CD4-positive, CD25-positive, alpha-beta regulatory T cell (primary cell): ENCODE data around the gene CDH13. TPM values are rescaled to one million over a fixed set of nuclear protein-coding genes. Genes with fewer than 3 reads are reported as not detected.

Experiments
- ATAC-seq, 2 donors: fragments of 150-1000 bp; cut with Tn5 transposase; one replicate each; pipeline ENCODE4 v1.10.0; 2021; ENCODE audit warnings: low read depth in 2 of 2, moderate number of reproducible peaks in 2 of 2, moderate library complexity in 1 of 2
- DNase-seq, 3 donors: peaks; one replicate each; pipeline versions ENCODE4 v3.0.0 to v3.0.0-alpha.2; 2012 to 2022; ENCODE audit warnings: mixed read lengths in 1 of 3
- H3K27ac ChIP-seq: one replicate; pipeline ENCODE4 v1.7.0; 2013; ENCODE audit warnings: mild to moderate bottlenecking, low read length; ENCODE audit not compliant: insufficient read depth, poor library complexity, severe bottlenecking
- H3K27me3 ChIP-seq: one replicate; pipeline ENCODE4 v1.7.0; 2013; ENCODE audit warnings: low read length; ENCODE audit not compliant: control insufficient read depth, insufficient read depth
- H3K36me3 ChIP-seq: one replicate; pipeline ENCODE4 v1.7.0; 2013; ENCODE audit warnings: mild to moderate bottlenecking, low read length, moderate library complexity; ENCODE audit not compliant: control insufficient read depth, insufficient read depth
- H3K4me1 ChIP-seq: 2 replicates; pipeline ENCODE4 v1.7.0; 2013; ENCODE audit warnings: mild to moderate bottlenecking, low read length; ENCODE audit not compliant: insufficient read depth, control insufficient read depth, poor library complexity, severe bottlenecking
- H3K4me3 ChIP-seq: one replicate; pipeline ENCODE4 v1.7.0; 2013; ENCODE audit warnings: low read depth, mild to moderate bottlenecking, low read length, moderate library complexity
- H3K9me3 ChIP-seq, 2 experiments: 1 replicate in 1 of 2; 2 replicates in 1 of 2; pipeline ENCODE4 v1.7.0; 2013; ENCODE audit warnings: low read length in 2 of 2, mild to moderate bottlenecking in 1 of 2, moderate library complexity in 1 of 2; ENCODE audit not compliant: control insufficient read depth in 2 of 2
- H3K27ac Mint-ChIP-seq, 3 donors: one replicate each; pipeline ENCODE4 v1.8.0; 2020 to 2022; ENCODE audit warnings: mild to moderate bottlenecking in 3 of 3, mixed read lengths in 3 of 3, moderate library complexity in 2 of 3
- H3K27me3 Mint-ChIP-seq: one replicate; pipeline ENCODE4 v1.8.0; 2022; ENCODE audit warnings: mild to moderate bottlenecking, mixed read lengths
- H3K36me3 Mint-ChIP-seq: one replicate; pipeline ENCODE4 v1.8.0; 2020; ENCODE audit warnings: mixed read lengths
- H3K4me1 Mint-ChIP-seq, 4 donors: one replicate each; pipeline ENCODE4 v1.8.0; 2020 to 2022; ENCODE audit warnings: mixed read lengths in 4 of 4, mild to moderate bottlenecking in 1 of 4
- H3K4me3 Mint-ChIP-seq, 4 donors: one replicate each; pipeline ENCODE4 v1.8.0; 2020 to 2022; ENCODE audit warnings: mild to moderate bottlenecking in 4 of 4, mixed read lengths in 4 of 4, moderate library complexity in 3 of 4
- H3K9me3 Mint-ChIP-seq, 7 donors: one replicate each; pipeline ENCODE4 v1.8.0; 2020 to 2022; ENCODE audit warnings: mixed read lengths in 7 of 7, mild to moderate bottlenecking in 3 of 7, moderate library complexity in 2 of 7
- polyA plus RNA-seq, 4 donors: library from polyadenylated mRNA; unstranded; fragments of 300-500 nt; fragmentation: Illumina TruSeq; gene quantifications; one replicate each; pipeline ENCODE4 v1.2.3, GENCODE V29; 2021
- total RNA-seq: library from RNA; stranded (reverse); gene quantifications from one replicate; pipeline ENCODE4 v1.2.3, GENCODE V29; 2022

Gene CDH13
- total and polyA plus RNA-seq, 5 donors from 2014 or later, result not detected

- H3K9me3 Mint-ChIP-seq, result peaks cover 0 to 2% (median 0%) of the 10 kb centered on the region in 7 donors
- no peak overlapping the region for H3K27ac ChIP-seq
Observed at GRCh38 chr16:83238949-83239691, 612.4 kb downstream of the CDH13 start.

GRCh38 chr16:83244057-83244456 is 617.3 kb downstream of the CDH13 start:
- Mint-ChIP-seq H3K27me3 (no peaks in the 10 kb centered on the region), H3K36me3 (no peaks in the 10 kb centered on the region), H3K4me1 (peaks cover 0 to 4% (median 0%) of the 10 kb centered on the region in 4 donors), H3K9me3 (no peaks in the 10 kb centered on the region), H3K27ac (no peak overlapping the region), H3K4me3 (no peak overlapping the region)
- Histone ChIP-seq H3K36me3 (no peaks in the 10 kb centered on the region), H3K4me1 (no peaks in the 10 kb centered on the region), H3K27ac (no peak overlapping the region), H3K4me3 (no peak overlapping the region), H3K27me3 (no peaks in the 10 kb centered on the region), H3K9me3 (no peaks in the 10 kb centered on the region)
- ATAC-seq (no peak), DNase-seq (no peak)

More at GRCh38 chr16:83238949-83239691, 612.4 kb downstream of the CDH13 start:
- no peak overlapping the region for H3K27ac Mint-ChIP-seq
- H3K4me3 Mint-ChIP-seq, result no peak overlapping the region
- no peaks in the 10 kb centered on the region for H3K4me1 Mint-ChIP-seq
- ATAC-seq, result no peak
- Histone ChIP-seq H3K9me3 (no peaks in the 10 kb centered on the region), H3K4me1 (no peaks in the 10 kb centered on the region), H3K27me3 (no peaks in the 10 kb centered on the region), H3K36me3 (no peaks in the 10 kb centered on the region), H3K4me3 (no peak overlapping the region)
- no peak for DNase-seq
- H3K27me3 Mint-ChIP-seq, result peaks cover 4% of the 10 kb centered on the region
- no peaks in the 10 kb centered on the region for H3K36me3 Mint-ChIP-seq

- Mint-ChIP-seq H3K27me3 (no peaks in the 10 kb centered on the region), H3K4me3 (no peak overlapping the region), H3K9me3 (no peaks in the 10 kb centered on the region), H3K4me1 (peaks cover 0 to 4% (median 0%) of the 10 kb centered on the region in 4 donors), H3K27ac (no peak overlapping the region), H3K36me3 (no peaks in the 10 kb centered on the region)
- H3K9me3 ChIP-seq, result no peaks in the 10 kb centered on the region
- H3K4me1 ChIP-seq, result no peaks in the 10 kb centered on the region
- no peak overlapping the region for H3K27ac ChIP-seq
- no peak for ATAC-seq
- H3K4me3 ChIP-seq, result no peak overlapping the region
- no peaks in the 10 kb centered on the region for H3K27me3 ChIP-seq
- DNase-seq, result no peak
- H3K36me3 ChIP-seq, result no peaks in the 10 kb centered on the region
Observed at GRCh38 chr16:83245061-83245460, 618.3 kb downstream of the CDH13 start.

GRCh38 chr16:83247767-83248372 is 621.1 kb downstream of the CDH13 start:
- peaks cover 0 to 4% (median 0%) of the 10 kb centered on the region in 4 donors for H3K4me1 Mint-ChIP-seq
- H3K4me3 Mint-ChIP-seq, result no peak overlapping the region
- no peaks in the 10 kb centered on the region for H3K9me3 Mint-ChIP-seq
- Histone ChIP-seq H3K4me1 (no peaks in the 10 kb centered on the region), H3K27me3 (no peaks in the 10 kb centered on the region), H3K36me3 (no peaks in the 10 kb centered on the region), H3K4me3 (no peak overlapping the region), H3K9me3 (no peaks in the 10 kb centered on the region), H3K27ac (no peak overlapping the region)
- no peak for DNase-seq
- ATAC-seq, result no peak
- no peaks in the 10 kb centered on the region for H3K36me3 Mint-ChIP-seq
- no peaks in the 10 kb centered on the region for H3K27me3 Mint-ChIP-seq
- no peak overlapping the region for H3K27ac Mint-ChIP-seq

- Mint-ChIP-seq H3K4me3 (no peak overlapping the region), H3K36me3 (no peaks in the 10 kb centered on the region), H3K27ac (no peak overlapping the region), H3K9me3 (no peaks in the 10 kb centered on the region), H3K4me1 (peaks cover 0 to 4% (median 0%) of the 10 kb centered on the region in 4 donors), H3K27me3 (no peaks in the 10 kb centered on the region)
- ATAC-seq (no peak), DNase-seq (no peak)
- H3K4me1 ChIP-seq, result no peaks in the 10 kb centered on the region
- no peaks in the 10 kb centered on the region for H3K36me3 ChIP-seq
- H3K27ac ChIP-seq, result no peak overlapping the region
- H3K27me3 ChIP-seq, result no peaks in the 10 kb centered on the region
- H3K4me3 ChIP-seq, result no peak overlapping the region
- no peaks in the 10 kb centered on the region for H3K9me3 ChIP-seq
Observed at GRCh38 chr16:83248735-83249463, 622.1 kb downstream of the CDH13 start.

GRCh38 chr16:83253521-83253920 is 626.8 kb downstream of the CDH13 start:
- Mint-ChIP-seq H3K4me3 (no peak overlapping the region), H3K27me3 (no peaks in the 10 kb centered on the region), H3K27ac (no peak overlapping the region), H3K36me3 (no peaks in the 10 kb centered on the region), H3K4me1 (peaks cover 0 to 3% (median 0%) of the 10 kb centered on the region in 4 donors), H3K9me3 (no peaks in the 10 kb centered on the region)
- Histone ChIP-seq H3K4me1 (no peaks in the 10 kb centered on the region), H3K27ac (no peak overlapping the region), H3K4me3 (no peak overlapping the region), H3K9me3 (no peaks in the 10 kb centered on the region), H3K36me3 (no peaks in the 10 kb centered on the region), H3K27me3 (no peaks in the 10 kb centered on the region)
- no peak for ATAC-seq
- DNase-seq, result no peak

GRCh38 chr16:83258366-83258928 is 631.7 kb downstream of the CDH13 start:
- DNase-seq (no peak), ATAC-seq (no peak)
- Mint-ChIP-seq H3K36me3 (no peaks in the 10 kb centered on the region), H3K27me3 (no peaks in the 10 kb centered on the region), H3K9me3 (no peaks in the 10 kb centered on the region), H3K4me3 (no peak overlapping the region), H3K4me1 (no peaks in the 10 kb centered on the region), H3K27ac (no peak overlapping the region)
- no peak overlapping the region for H3K4me3 ChIP-seq
- no peaks in the 10 kb centered on the region for H3K27me3 ChIP-seq
- no peaks in the 10 kb centered on the region for H3K9me3 ChIP-seq
- H3K36me3 ChIP-seq, result no peaks in the 10 kb centered on the region
- no peak overlapping the region for H3K27ac ChIP-seq
- H3K4me1 ChIP-seq, result no peaks in the 10 kb centered on the region
